ENCODE measurements around the gene SPATA13.
"Not testable (repeated sequence)": the region's sequence is repeated elsewhere in the genome, so short reads cannot be mapped to it uniquely, and the experiment has no call there.

SPATA13 gene

DNA sequence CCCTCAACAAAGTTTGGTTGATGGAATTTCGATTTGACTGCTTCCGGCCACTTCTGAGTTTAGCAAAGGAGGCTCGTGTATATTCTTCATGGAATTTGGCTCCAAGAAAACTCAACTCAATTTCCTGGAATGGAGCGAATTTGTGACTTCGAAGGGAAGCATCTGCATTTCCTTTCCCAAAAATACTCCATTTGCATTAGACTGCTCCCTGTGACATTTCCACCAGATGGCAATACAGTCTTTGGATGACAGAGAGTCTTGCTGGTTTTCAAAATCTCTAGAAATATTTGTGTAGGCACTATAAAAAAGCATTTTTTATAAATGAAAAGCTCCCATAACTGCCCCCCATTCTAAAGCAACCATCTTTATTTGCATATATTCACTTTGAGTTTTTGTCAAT lies 152.9 kb downstream of the SPATA13 start:
- no peak for DNase-seq (ENCODE audit: low spot score)

DNA sequence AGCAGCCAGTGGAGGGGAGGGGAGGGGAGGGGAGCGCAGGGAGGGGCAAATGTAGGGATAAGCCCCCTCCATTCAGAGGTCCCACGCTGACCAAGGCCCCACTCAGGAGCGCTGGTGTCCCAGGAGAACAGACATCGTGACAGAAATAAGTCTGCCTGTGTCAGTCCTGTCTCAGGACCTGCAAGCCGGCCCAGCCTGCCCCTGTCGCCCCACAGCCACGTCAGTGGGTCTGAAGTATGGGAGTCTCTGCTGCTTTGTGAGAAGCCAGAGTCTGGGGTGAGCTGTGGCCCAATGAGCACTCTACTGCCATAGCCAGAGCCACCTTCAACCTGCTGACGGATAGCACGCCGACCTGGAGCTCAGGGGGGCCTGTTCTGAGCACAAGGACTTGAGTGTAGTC lies 157.3 kb downstream of the SPATA13 start:
- not testable (repeated sequence) for DNase-seq (ENCODE audit: low spot score)

GRCh38 chr13:24318878-24319277 lies 158.4 kb downstream of the SPATA13 start:
- not testable (repeated sequence) for DNase-seq (ENCODE audit: low spot score)

DNA sequence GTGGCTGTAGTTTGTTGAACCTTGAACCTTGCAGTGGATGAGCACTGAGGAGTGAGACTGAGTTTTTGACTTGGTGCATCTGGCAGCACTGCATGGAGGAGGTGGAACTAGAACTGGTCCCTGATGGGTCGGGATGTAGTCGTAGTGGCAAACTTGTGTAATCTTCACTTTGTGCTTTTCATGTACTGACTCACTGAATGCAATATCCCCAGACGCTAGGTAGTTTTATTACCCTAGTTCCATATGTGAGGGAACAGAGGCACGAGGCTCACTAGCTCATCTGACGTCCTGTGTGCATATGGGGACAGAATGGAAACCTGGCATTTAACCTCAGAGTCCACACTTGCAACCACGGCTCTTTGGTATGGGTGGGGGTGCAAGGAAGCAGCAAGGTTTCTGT lies 159.1 kb downstream of the SPATA13 start:
- DNase-seq (ENCODE audit: low spot score): not testable (repeated sequence)

DNA sequence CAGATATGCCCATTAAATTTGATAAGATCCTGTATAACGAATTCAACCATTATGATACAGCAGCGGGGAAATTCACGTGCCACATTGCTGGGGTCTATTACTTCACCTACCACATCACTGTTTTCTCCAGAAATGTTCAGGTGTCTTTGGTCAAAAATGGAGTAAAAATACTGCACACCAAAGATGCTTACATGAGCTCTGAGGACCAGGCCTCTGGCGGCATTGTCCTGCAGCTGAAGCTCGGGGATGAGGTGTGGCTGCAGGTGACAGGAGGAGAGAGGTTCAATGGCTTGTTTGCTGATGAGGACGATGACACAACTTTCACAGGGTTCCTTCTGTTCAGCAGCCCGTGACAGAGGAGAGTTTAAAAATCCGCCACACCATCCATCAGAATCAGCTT lies 160.9 kb downstream of the SPATA13 start:
- DNase-seq (ENCODE audit: low spot score): not testable (repeated sequence)

GRCh38 chr13:24322470-24322869 lies 161.9 kb downstream of the SPATA13 start:
- DNase-seq (ENCODE audit: low spot score): not testable (repeated sequence)

DNA sequence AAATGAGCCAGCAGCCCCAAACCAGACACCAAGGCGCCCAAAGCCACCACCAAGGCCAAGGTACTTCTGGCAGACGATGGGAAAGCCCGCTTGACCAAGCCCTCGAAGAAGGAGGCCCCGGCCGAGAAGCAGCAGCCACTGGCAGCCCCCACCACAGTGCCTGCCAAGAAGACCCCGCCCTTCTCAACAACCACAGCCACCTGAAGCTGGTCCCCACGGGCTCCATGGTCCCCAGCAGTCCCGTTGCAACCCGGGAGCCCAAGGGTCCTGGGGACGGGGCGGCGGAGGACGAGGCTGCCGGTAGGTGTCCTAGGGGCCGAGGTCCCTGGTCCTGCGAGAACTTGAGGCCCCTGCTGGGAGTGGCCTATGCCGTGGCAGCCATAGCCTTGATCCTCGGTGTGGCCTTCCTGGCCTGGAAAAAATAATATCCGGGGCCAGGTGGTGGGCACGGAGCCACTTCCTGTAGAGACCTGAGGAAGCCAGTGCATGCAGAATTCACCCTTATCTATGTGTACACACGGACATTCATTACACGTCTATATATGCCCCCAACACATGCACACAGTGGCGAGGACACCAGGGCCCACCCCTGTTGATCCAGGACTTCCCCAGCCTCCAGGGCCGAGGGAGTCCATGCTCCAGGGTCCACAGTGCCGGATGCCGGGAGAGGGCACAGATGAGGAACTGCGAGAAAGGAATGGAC lies 162.7 kb downstream of the SPATA13 start:
- DNase-seq (ENCODE audit: low spot score): no peak

GRCh38 chr13:24323739-24324075 lies 163.2 kb downstream of the SPATA13 start:
- no peak for DNase-seq (ENCODE audit: low spot score)

- not testable (repeated sequence) for DNase-seq (ENCODE audit: low spot score)
Observed at GRCh38 chr13:24327598-24327997, 167.1 kb downstream of the SPATA13 start.

DNA sequence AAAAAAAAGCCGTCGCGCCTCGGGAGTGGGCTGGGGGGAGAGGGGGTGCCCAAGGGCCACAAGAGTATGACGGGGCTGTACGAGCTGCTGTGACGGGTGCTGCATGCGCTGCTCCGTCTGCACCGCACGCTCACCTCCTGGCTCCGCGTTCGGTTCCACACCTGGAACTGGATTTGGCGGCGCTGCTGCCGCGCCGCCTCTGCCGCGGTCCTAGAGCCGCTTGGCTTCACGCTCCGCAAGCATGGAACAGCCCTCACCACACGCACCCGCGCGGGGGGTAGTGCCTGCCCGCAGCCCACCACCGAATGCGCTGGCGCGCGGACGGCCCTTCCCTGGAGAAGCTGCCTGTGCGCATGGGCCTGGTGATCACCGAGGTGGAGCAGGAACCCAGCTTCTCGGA lies 167.6 kb downstream of the SPATA13 start:
- DNase-seq (ENCODE audit: low spot score): peak; percentile 40

DNA sequence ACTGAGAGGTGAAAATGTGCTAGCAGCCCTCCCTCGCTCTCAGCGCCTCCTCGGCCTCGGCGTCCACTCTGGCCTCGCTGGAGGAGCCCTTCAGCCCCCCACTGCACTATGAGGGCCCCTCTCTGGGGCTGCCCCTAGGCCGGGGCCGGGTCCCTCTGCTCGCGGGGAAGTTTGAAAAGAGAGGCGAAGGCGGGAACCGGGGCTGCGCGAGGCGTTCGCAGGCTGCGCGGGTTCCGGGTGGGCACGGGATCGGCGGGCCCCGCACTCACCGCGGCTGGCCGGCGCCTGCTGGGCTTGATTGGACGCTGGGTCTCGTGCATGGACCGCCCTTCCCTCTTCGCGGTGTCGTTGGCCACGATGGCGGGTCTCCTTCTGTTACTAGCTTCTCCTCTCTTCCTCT lies 178.2 kb downstream of the SPATA13 start:
- DNase-seq (ENCODE audit: low spot score): no peak

DNA sequence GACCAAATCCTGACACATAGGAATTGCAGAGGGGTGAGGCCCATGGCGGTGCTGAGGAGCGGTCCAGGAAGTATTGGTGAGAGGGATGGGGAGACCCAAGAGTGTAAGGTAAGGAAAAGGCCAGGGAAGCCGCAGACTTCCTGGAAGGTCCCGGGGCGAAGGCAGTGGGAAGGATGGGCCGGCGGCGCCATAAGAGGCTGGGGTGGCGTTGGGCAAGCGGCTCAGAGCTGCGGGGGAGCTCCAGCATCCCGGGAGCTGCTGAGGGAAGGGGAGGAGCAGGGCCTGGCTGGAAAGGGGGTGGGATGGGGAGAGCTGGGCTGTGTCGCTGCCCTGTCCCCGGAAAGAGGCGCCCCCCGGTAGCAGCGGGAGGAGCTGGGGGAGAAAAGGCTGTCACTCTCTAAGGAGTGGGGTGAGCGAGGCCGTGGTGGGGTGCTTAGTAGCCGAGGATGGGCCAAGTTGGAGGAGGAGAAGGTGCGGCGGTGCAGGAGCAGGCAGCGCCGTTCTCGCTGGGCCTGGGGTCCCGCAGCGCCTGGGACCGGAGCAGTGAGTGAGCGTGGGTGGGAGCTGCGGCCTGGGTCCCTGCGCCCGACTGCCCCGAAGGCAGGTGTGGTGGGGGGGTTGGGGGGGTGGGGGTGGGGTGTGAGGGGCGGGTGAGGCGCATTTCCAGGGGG lies 179.6 kb downstream of the SPATA13 start:
- DNase-seq (ENCODE audit: low spot score): no peak

GRCh38 chr13:24340608-24340955 lies 180.1 kb downstream of the SPATA13 start:
- DNase-seq (ENCODE audit: low spot score): no peak

DNA sequence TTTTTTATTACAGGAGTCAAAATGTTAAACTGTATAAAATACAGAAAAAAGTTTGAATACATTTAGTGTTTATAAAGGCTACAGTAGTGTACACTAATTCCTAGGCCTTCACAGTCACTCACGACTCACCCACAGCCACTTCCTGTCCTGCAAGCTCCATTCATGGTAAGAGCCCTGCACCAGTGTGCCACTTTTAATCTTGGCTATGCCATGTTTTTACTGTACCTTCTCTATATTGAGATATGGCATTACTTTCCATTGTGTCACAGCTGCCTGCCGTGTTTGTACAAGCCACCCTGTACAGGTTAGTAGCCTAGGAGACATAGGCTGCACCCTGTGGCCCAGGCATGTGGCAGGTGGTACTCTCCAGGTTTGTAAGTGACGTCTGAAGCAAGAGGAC lies 180.9 kb downstream of the SPATA13 start:
- no peak for DNase-seq (ENCODE audit: low spot score)

- no peak for DNase-seq (ENCODE audit: low spot score)
Observed at GRCh38 chr13:24348385-24348784, 187.9 kb downstream of the SPATA13 start.

DNA sequence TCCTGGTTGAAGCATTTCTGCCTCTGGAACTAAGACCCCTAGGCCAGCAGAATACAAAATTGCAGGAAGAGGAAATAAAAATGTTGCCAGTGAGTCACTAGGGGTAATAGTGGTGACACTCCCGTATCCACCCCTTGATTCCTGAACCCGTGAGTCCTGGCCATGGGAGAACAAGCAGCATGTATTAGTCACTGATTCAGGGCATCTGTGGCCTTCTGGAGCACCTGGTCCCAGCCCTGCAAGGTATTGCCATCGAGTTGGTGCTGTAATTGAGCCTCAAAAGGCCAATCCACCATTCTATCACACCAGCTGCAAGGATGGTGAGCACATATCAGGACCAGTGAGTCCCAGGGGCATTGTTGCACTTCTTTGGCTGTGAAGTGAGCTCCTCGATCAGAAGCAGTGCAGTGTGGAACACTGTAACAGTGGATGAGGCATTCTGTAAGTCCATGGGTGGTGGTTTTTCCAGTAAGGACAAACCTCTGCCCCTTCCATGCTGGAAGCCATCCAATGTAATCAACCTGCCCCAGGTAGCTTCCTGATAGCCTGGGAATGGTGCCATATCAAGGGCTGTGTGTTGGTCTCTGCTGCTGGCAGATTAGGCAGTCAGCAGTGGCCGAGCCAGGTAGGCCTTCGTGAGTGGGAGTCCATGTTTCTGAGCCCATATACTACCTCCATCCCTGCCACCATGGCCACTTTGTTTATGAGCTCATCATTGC lies 188.4 kb downstream of the SPATA13 start:
- no peak for DNase-seq (ENCODE audit: low spot score)

- not testable (repeated sequence) for DNase-seq (ENCODE audit: low spot score)
Observed at GRCh38 chr13:24349778-24350664, 189.5 kb downstream of the SPATA13 start.

DNA sequence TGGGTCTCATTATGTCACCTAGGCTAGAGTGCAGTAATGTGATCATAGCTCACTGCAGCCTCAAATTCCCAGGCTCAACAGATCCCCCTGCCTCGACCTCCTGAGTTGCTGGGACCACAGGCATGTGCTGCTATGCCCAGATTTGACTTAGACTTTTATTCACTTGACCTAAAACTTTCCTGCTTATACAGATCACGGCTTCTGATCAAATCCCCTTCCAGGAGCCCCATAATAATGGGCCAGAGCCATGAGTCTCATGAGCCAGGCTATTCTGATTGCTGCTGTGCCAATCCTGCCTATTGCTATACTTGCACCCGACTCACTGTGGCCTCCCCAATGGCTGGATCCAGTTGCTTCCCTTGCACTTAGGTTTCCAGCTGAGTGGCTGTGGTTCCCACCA lies 190.9 kb downstream of the SPATA13 start:
- DNase-seq (ENCODE audit: low spot score): no peak

DNA sequence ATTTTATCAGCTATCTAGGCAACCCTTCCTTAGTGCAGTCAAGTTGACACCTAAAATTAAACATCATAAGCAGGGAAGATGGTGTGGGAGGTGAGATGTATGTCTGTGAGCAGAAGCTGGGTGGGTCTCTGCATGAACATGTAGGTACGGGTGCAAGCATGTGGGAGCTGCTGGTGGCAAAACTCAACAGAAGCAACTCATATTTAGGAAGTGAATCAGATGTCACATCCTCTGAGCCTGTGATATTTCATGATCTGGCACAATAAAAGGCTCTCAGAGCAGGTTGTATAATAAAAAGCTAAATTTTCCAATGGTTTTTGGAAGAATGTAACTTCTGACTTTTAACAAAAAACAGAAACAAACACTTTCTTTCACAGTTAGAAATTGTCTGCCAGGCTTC lies 193.2 kb downstream of the SPATA13 start:
- no peak for DNase-seq (ENCODE audit: low spot score)

GRCh38 chr13:24355103-24355502 lies 194.6 kb downstream of the SPATA13 start:
- no peak for DNase-seq (ENCODE audit: low spot score)

DNA sequence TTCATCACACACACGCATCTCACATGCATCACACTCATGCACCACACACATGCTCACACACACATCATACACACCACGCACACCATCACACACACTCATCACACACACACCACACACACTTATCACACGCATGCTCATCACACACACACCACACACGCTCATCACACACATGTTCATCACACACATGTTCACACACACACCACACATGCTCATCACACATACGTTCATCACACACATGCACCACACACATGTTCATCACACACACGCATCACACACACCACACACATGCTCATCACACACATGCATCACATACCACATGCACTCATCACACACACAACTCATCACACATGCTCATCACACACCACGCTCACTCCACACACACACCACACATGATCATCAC lies 195.8 kb downstream of the SPATA13 start:
- DNase-seq (ENCODE audit: low spot score): no peak

Measured in iPS-NIHi11 (cell line).